Measurements from ENCODE around the gene SGTA.

SGTA gene

GRCh38 chr19:2711875-2712205, 71.2 kb downstream of the SGTA start:
- Histone ChIP-seq H3K9me3 (ENCODE audit: insufficient read depth, low read depth, low read length) (peaks cover 5% of the 10 kb centered on the region; the same call in 1 of the 2 replicates), H3K27me3 (ENCODE audit: insufficient read depth, low read length, poor library complexity, severe bottlenecking) (no peaks in the 10 kb centered on the region), H3K4me3 (ENCODE audit: low read length, poor library complexity, severe bottlenecking) (no peak overlapping the region), H3K36me3 (ENCODE audit: insufficient read depth, low read length) (no peaks in the 10 kb centered on the region), H2AFZ (ENCODE audit: low read length) (no peak overlapping the region), H3K9ac (ENCODE audit: low read depth, low read length, poor library complexity, severe bottlenecking) (no peak overlapping the region), H3K4me1 (ENCODE audit: insufficient read depth, low read length, poor library complexity, severe bottlenecking) (no peaks in the 10 kb centered on the region), H4K20me1 (ENCODE audit: insufficient read depth, low read length, poor library complexity, severe bottlenecking) (no peaks in the 10 kb centered on the region), H3F3A (ENCODE audit: low read depth) (no peaks in the 10 kb centered on the region), H3K4me2 (ENCODE audit: low read depth, low read length, poor library complexity, severe bottlenecking) (no peak overlapping the region), H3K79me2 (ENCODE audit: insufficient read depth, low read length) (no peaks in the 10 kb centered on the region), H3K9me2 (replicated peaks; ENCODE audit: low read depth, low read length) (no peaks in the 10 kb centered on the region)
- no peak for TF ChIP-seq EZH2phosphoT487 (IDR thresholded peaks at IDR 0.05; ENCODE audit: borderline replicate concordance)
- TF ChIP-seq CTCF (conservative IDR thresholded peaks at IDR 0.05; ENCODE audit: low read length), result no peak

GRCh38 chr19:2711172-2711874, 71.8 kb downstream of the SGTA start:
- Histone ChIP-seq H3K79me2 (ENCODE audit: insufficient read depth, low read length) (no peaks in the 10 kb centered on the region), H3K4me2 (ENCODE audit: low read depth, low read length, poor library complexity, severe bottlenecking) (no peak overlapping the region), H3K9me3 (ENCODE audit: insufficient read depth, low read depth, low read length) (peaks cover 5% of the 10 kb centered on the region; the same call in 1 of the 2 replicates), H3K9me2 (replicated peaks; ENCODE audit: low read depth, low read length) (no peaks in the 10 kb centered on the region), H3K36me3 (ENCODE audit: insufficient read depth, low read length) (no peaks in the 10 kb centered on the region), H3K9ac (ENCODE audit: low read depth, low read length, poor library complexity, severe bottlenecking) (no peak overlapping the region), H4K20me1 (ENCODE audit: insufficient read depth, low read length, poor library complexity, severe bottlenecking) (no peaks in the 10 kb centered on the region), H3K4me3 (ENCODE audit: low read length, poor library complexity, severe bottlenecking) (no peak overlapping the region), H3F3A (ENCODE audit: low read depth) (no peaks in the 10 kb centered on the region), H2AFZ (ENCODE audit: low read length) (no peak overlapping the region), H3K27me3 (ENCODE audit: insufficient read depth, low read length, poor library complexity, severe bottlenecking) (no peaks in the 10 kb centered on the region), H3K4me1 (ENCODE audit: insufficient read depth, low read length, poor library complexity, severe bottlenecking) (no peaks in the 10 kb centered on the region)
- TF ChIP-seq CTCF (conservative IDR thresholded peaks at IDR 0.05; ENCODE audit: low read length) (no peak), EZH2phosphoT487 (IDR thresholded peaks at IDR 0.05; ENCODE audit: borderline replicate concordance) (no peak)

GRCh38 chr19:2706251-2706650, 76.8 kb downstream of the SGTA start:
- Histone ChIP-seq H3K9me2 (replicated peaks; ENCODE audit: low read depth, low read length) (no peaks in the 10 kb centered on the region), H3K36me3 (ENCODE audit: insufficient read depth, low read length) (no peaks in the 10 kb centered on the region), H3K4me3 (ENCODE audit: low read length, poor library complexity, severe bottlenecking) (no peak overlapping the region), H4K20me1 (ENCODE audit: insufficient read depth, low read length, poor library complexity, severe bottlenecking) (no peaks in the 10 kb centered on the region), H2AFZ (ENCODE audit: low read length) (no peak overlapping the region), H3K4me1 (ENCODE audit: insufficient read depth, low read length, poor library complexity, severe bottlenecking) (peaks cover 6% of the 10 kb centered on the region), H3K4me2 (ENCODE audit: low read depth, low read length, poor library complexity, severe bottlenecking) (no peak overlapping the region), H3K9me3 (ENCODE audit: insufficient read depth, low read depth, low read length) (no peaks in the 10 kb centered on the region), H3K79me2 (ENCODE audit: insufficient read depth, low read length) (no peaks in the 10 kb centered on the region), H3K9ac (ENCODE audit: low read depth, low read length, poor library complexity, severe bottlenecking) (no peak overlapping the region), H3F3A (ENCODE audit: low read depth) (no peaks in the 10 kb centered on the region), H3K27me3 (ENCODE audit: insufficient read depth, low read length, poor library complexity, severe bottlenecking) (peaks cover 4% of the 10 kb centered on the region)
- TF ChIP-seq CTCF (conservative IDR thresholded peaks at IDR 0.05; ENCODE audit: low read length) (no peak), EZH2phosphoT487 (IDR thresholded peaks at IDR 0.05; ENCODE audit: borderline replicate concordance) (no peak)
